HCT116 (cell line): ENCODE measurements around the gene NLE1.

Experiments
- CTCF ChIP-seq, 3 experiments: fragments of 200-600 bp in 1 of 3; sonication (generic) in 1 of 3; IDR thresholded peaks in 2 of 3; conservative IDR thresholded peaks in 1 of 3; 2 replicates each; pipeline ENCODE4 v1.5.1; 2012 to 2017; ENCODE audit warnings: low read depth in 2 of 3, low read length in 2 of 3, antibody characterized with exemption in 1 of 3, borderline replicate concordance in 1 of 3, control low read depth in 1 of 3, mild to moderate bottlenecking in 1 of 3, mixed read lengths in 1 of 3, mixed run types in 1 of 3, moderate library complexity in 1 of 3; ENCODE audit not compliant: insufficient read depth in 1 of 3
- EGR1 ChIP-seq: IDR thresholded peaks from 2 replicates; pipeline ENCODE4 v1.6.1; 2012; ENCODE audit warnings: low read depth
- MAX ChIP-seq: IDR thresholded peaks from 2 replicates; pipeline ENCODE4 v1.6.1; 2012
- POLR2A ChIP-seq: IDR thresholded peaks from 2 replicates; pipeline ENCODE4 v1.7.0; 2011; ENCODE audit warnings: borderline replicate concordance; ENCODE audit not compliant: insufficient read depth, insufficient read length; ENCODE audit errors: extremely low read depth
- POLR2AphosphoS5 ChIP-seq: IDR thresholded peaks from 2 replicates; pipeline ENCODE4 v1.6.1; 2011; ENCODE audit warnings: mild to moderate bottlenecking, low read depth, low read length, moderate library complexity

GRCh38 chr17:35149941-35150340 is 7.8 kb upstream of the NLE1 start:
- no peak for TF ChIP-seq MAX
- TF ChIP-seq POLR2AphosphoS5: no peak
- TF ChIP-seq CTCF (IDR thresholded peaks at IDR 0.05 in 2 of 3, conservative IDR thresholded peaks at IDR 0.05 in 1 of 3; ENCODE audit: borderline replicate concordance in 1 of 3, insufficient read depth in 1 of 3, low read depth in 2 of 3, low read length in 2 of 3): no peak
- no peak for TF ChIP-seq POLR2A
- no peak for TF ChIP-seq EGR1
